Activated CD8-positive, alpha-beta memory T cell treated with anti-CD3 and anti-CD28 coated beads for 1 hour (primary cell): ENCODE data around the gene TWSG1.
"Not testable (repeated sequence)": the region's sequence is repeated elsewhere in the genome, so short reads cannot be mapped to it uniquely, and the experiment has no call there.

ENCODE experiments used
- DNase-seq, 2 donors: peaks; one replicate each; pipeline ENCODE4 v3.0.0-alpha.2; 2020; ENCODE audit warnings: low read depth in 1 of 2; ENCODE audit errors: extremely low read depth in 1 of 2

Gene TWSG1

DNA sequence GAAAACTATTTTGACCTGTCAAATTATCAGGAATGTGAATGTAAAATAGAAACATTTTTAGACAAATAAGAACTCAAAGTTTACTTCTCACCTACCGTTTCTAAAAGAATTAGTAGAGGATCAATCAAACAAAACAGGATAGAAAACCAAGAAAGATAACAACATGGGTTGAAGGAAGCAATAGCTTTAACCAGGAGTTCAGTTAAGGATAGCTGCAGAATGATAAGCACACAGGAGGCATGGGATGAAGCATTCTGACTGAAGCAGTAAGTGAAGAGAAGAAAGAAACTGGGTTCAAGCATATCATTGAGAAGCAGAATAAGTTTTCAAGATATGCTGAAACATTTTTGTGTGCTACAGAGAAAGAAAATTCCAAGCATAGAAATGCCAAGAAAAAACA lies 52.3 kb downstream of the TWSG1 start:
- DNase-seq, result no peak

- DNase-seq, result no peak
These were observed 53.3 kb downstream of the TWSG1 start for GRCh38 chr18:9387891-9388290.

DNA sequence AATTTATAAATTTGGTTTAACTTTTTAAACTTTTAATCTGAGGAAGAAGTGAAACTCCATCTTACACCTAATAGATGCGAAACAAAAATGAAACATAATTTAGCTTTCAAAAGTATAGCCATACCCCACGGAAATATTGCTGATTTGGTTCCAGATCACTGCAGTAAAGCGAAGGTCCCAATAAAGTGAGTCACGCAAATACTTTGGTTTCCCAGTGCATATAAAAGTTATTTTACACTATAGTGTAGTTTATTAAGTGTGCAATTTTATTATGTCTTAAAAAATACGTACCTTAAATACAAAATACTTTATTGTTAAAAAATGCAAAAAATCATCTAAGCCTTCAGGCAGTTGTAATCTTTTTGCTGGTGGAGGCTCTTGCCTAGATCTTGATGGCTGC lies 55.1 kb downstream of the TWSG1 start:
- DNase-seq, result no peak

- DNase-seq, result no peak
These were observed 58.2 kb downstream of the TWSG1 start for GRCh38 chr18:9392726-9393125.

DNA sequence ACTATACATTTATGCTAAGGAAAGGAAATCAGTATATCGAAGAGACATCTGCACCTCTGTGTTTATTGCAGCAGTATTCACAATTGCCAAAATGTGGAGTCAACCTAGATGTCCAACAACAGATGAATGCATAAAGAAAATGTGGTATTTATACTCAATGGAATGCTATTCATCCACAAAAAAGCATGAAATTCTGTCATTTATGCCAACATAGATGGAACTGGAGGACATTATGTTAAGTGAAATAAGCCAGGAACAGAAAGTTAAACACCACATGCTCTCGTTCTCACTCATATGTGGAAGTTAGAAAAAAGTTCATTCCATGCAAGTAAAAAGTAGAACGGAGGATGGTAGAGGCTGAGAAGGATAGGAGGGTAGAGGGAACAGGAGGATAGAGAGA lies 59.5 kb downstream of the TWSG1 start:
- no peak for DNase-seq

- no peak for DNase-seq
These were observed 65.6 kb downstream of the TWSG1 start for GRCh38 chr18:9400197-9400596.

GRCh38 chr18:9401176-9401575 lies 66.6 kb downstream of the TWSG1 start:
- no peak for DNase-seq

DNA sequence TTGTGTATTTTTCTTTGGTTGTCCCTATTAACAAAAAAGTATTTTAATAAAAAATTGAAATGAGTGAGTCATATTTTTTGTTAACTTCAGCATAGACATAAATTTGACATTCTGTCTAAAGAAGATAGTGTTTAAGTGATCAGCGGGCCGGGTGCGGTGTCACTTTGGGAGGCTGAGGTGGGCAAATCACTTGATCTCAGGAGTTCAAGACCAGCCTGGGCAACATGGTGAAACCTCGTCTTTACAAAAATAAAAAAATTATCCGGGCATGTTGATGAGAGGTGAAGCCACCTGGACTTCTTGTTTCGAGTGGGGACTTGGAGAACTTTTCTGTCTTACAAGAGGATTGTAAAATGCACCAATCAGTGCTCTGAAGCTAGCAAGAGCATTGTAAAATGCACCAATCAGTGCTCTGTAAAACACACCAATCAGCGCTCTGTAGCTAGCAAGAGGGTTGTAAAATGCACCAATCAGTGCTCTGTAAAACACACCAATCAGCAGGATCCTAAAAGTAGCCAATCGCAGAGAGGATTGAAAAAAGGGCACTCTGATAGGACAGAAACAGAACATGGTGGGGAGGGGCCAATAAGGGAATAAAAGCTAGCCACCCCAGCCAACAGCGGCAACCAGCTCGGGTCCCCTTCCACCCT lies 67.9 kb downstream of the TWSG1 start:
- DNase-seq, result not testable (repeated sequence)

DNA sequence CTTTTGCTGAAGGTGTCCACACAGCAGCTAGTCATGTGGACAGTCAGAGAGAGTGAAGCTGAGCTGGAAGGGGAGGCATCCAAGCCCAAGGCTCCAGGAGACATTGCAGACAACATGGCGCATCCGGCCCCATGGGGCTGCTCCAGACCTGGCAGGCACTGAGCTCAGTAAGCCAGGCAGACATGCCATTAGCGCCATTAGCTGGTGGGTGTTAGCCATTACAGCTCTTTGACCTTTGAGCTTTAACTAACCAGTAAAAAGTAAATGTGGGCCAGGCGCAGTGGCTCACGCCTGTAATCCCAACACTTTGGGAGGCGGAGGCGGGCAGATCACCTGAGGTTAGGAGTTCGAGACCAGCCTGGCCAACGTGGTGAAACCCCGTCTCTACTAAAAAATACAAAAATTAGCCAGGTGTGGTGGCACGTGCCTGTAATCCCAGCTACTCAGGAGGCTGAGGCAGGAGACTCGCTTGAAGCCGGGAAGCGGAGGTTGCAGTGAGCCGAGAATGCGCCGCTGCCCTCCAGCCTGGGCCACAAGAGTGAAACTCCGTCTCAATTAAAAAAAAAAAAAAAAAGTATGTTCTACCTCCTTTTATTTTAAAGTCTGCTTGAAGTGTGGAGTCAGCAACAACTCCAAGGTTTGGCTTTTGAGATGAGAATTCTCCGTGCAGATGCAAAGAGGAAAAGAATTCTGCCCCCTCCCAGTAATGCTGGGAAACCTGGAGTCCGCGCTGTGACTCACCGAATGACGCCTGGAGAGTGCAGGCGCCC lies 69.4 kb downstream of the TWSG1 start:
- DNase-seq, result no peak

GRCh38 chr18:9404565-9405060 lies 70.0 kb downstream of the TWSG1 start:
- peak in 1 of 2 donors; percentile 2 for DNase-seq

- DNase-seq, result no peak
These were observed 70.6 kb downstream of the TWSG1 start for GRCh38 chr18:9405130-9405529.

GRCh38 chr18:9405977-9406376 lies 71.4 kb downstream of the TWSG1 start:
- no peak for DNase-seq

- DNase-seq, result no peak
These were observed 75.9 kb downstream of the TWSG1 start for GRCh38 chr18:9410515-9410914.

DNA sequence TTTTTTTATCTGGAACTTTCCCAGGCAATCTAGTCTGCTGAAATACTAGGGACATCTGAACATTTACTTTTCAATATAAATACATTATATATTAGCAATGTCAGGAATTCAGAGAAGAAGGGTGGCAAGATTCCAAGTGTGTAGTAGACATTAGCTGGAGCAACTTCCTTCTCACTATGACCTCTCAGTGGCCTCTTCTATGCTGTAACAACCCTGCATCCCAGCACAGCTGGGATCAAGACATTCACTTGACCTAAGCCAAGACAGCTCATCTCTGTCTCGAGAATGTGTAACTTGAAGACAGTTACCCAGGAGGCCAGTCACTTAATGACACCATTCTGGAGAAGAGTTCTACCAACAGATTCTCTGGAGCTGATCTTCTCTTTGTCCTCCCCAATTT lies 79.0 kb downstream of the TWSG1 start:
- DNase-seq, result no peak

DNA sequence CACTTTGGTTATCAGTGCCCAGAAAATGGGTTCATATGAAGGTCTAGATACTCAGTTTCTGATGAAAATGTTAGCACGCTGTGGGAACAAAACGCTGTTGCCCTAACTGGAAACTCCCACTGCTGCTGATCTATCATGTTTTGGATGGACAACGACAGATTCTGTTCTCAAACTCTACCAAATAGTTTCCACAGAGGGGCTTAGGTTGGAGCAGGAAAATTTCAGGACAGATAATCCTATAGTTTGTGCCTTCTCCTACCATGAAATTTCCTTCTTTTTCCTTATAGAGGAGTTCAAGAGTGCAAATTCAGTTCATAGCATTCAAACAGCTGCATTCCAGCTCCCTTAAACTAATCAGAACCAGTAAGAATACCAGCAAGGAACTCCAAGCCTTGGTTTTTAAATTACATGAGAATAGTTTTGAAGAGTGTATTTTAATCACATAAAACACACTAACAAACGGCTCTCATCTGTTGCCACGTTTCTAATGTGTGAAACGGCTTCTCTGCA lies 82.0 kb downstream of the TWSG1 start:
- DNase-seq, result no peak

DNA sequence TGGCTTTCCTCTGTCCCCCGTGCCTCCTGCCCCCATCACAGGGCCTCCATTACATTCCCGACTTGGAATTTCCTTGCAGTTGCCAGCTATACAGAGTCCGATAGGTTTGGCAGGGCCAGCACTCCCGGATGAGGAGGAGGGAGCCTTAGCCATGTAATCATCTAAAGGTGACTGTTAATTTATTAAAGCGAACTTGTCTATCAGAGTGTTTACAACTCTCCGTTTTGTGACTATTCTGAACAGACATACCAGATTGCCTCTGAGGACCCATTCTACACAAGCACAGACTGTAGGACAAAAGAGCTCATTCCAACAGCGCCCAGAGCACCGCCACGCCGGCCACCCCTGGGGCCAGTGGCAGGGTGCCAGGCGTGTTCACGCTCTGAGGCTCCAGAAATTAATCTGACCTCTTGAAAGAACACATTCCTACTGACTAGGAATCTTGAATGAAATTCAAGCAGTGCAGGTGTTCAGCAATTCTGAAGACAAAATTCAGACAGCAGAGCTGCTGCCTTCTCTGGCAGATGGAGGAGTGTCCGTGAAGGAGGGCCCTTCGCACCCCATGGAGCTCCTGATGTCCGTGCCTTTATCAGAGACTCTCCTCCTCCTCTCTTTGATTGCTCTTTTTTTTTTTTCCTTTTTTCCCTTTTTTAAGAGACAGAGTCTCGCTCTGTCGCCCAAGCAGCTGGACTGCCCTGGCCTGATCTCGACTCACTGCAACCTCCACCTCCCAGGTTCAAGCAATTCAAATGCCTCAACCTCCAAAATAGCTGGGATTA lies 82.7 kb downstream of the TWSG1 start:
- no peak for DNase-seq

DNA sequence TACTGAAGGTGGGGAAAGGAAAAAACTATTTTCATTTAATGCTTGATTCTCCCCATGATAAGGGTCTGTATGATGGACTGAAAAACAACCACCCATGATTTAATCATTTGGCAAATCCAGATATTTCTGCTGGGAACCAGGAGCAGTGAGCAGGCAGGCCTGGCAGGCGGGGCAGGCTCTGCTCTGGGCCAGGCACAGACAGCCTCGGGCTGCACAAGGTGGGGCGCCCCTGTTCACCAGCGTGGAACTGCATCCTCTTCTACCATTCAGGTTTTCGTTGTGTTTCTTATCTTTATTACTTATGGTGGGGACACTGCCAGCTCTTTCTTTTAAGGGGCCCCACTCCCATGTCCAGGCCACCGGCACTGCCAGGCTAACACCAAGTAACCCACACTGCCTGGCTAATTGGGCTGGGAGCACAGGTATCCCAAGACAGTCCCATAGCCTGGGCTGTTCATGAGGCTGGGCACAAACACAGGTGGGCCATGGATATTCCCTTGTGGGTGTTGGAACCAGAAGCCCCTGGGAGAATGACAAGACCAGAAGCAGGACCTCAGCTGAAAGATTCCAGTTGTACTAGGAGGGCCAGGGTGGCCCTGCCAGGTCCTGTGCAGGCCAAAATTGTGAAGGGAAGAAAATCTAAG lies 83.6 kb downstream of the TWSG1 start:
- no peak for DNase-seq

- no peak for DNase-seq
These were observed 85.5 kb downstream of the TWSG1 start for GRCh38 chr18:9419956-9420631.

DNA sequence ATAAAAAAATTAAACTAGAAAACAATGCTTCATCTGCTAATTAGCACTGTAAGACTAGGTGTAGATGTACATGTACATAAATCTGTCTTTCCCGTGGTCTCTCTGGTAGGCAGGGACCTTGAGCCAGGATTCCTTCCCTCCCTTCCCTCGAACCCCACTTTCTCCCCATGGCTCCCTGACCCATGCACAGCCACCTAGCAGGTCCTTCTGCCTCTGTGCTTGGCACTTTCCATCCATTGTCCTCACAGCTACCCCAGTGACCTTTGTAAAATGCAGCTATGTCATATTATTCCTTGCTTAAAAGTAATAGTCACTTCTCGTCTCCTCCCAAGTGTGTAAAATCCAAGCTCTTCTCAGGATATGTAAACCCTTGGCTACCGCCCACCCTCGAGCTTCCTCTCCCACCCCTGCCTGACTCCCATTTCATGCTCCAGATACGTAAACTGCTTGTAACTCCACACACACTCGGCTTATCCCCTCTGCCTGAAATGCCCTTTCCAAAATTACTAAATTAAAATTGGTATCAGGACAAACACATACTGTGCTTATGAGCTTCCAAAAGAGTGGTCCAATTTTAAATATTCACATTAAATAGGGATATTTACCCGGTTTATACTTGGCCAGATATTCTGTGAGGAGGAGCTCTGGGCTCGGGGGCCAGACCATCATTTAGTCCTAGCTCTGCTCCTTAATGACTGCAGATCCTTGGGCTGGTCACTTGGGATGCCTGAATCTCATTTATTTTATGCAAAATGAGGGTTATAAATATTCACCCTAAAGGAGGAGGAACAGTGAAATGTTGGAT lies 86.7 kb downstream of the TWSG1 start:
- DNase-seq, result no peak

DNA sequence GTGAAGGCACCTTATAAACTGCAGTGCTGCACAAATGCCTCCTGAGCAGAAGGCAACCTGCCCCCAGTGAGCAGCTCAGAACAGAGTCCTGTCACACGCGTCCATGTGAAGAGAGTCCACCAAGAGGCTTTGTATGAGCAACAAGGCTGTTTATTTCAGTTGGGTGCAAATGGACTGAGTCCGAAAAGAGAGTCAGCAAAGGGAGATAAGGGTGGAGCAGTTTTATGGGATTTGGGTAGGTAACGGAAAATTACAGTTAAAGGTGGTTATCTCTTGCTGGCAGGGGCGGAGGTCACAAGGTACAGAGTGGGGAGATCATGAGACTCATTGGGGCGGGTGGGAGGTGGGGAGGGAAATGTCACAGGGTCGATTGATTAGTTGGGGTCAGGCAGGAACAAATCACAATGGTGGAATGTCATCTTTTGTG lies 87.3 kb downstream of the TWSG1 start:
- no peak for DNase-seq
